Neural cell (in vitro differentiated cells): ENCODE data around the gene MLLT1. TPM values are rescaled to one million over a fixed set of nuclear protein-coding genes. Genes with fewer than 3 reads are reported as not detected.

Experiments used
- H2AFZ ChIP-seq: fragments of 200-600, 300-800 bp; sonication (generic), shearing (Covaris generic); 2 replicates; pipeline ENCODE4 v1.6.0; 2014; ENCODE audit warnings: low read depth, mild to moderate bottlenecking, antibody characterized with exemption, low read length, moderate library complexity
- H3F3A ChIP-seq: fragments of 200-600 bp; shearing (Covaris generic); 2 replicates; pipeline ENCODE4 v1.6.1; 2016; ENCODE audit warnings: mild to moderate bottlenecking, moderate library complexity, mixed read lengths, antibody characterized with exemption, low read length; ENCODE audit not compliant: insufficient read depth, poor library complexity, severe bottlenecking
- H3K27ac ChIP-seq: fragments of 200-600, 300-800 bp; sonication (generic), shearing (Covaris generic); 2 replicates; pipeline ENCODE4 v1.5.1; 2014; ENCODE audit warnings: mild to moderate bottlenecking, low read length, moderate library complexity
- H3K27me3 ChIP-seq: fragments of 300-800, 200-600 bp; sonication (generic), shearing (Covaris generic); 2 replicates; pipeline ENCODE4 v1.6.0; 2014; ENCODE audit warnings: mild to moderate bottlenecking, low read depth, low read length, moderate library complexity; ENCODE audit not compliant: insufficient read depth
- H3K36me3 ChIP-seq: fragments of 300-800, 200-600 bp; sonication (generic), shearing (Covaris generic); 2 replicates; pipeline ENCODE4 v1.5.1; 2014; ENCODE audit warnings: mild to moderate bottlenecking, antibody characterized with exemption, low read length, moderate library complexity; ENCODE audit not compliant: insufficient read depth
- H3K4me2 ChIP-seq: fragments of 300-800, 200-600 bp; sonication (generic), shearing (Covaris generic); 2 replicates; pipeline ENCODE4 v1.6.0; 2014; ENCODE audit warnings: mild to moderate bottlenecking, low read length
- H3K4me3 ChIP-seq: fragments of 300-800, 200-600 bp; sonication (generic), shearing (Covaris generic); 2 replicates; pipeline ENCODE4 v1.5.1; 2014; ENCODE audit warnings: mild to moderate bottlenecking, low read length, moderate library complexity
- H3K79me2 ChIP-seq: fragments of 200-600 bp; shearing (Covaris generic); replicated peaks from 2 replicates; pipeline ENCODE4 v1.6.0; 2014; ENCODE audit warnings: mild to moderate bottlenecking, low read length, moderate library complexity; ENCODE audit not compliant: insufficient read depth
- H3K9ac ChIP-seq: fragments of 300-800, 200-600 bp; sonication (generic), shearing (Covaris generic); 2 replicates; pipeline ENCODE4 v1.6.1; 2016; ENCODE audit warnings: mild to moderate bottlenecking, low read length, mixed read lengths
- H3K9me2 ChIP-seq: fragments of 200-600 bp; shearing (Covaris generic); 2 replicates; pipeline ENCODE4 v1.6.1; 2016; ENCODE audit warnings: mild to moderate bottlenecking, low read length, mixed read lengths; ENCODE audit not compliant: insufficient read depth
- H3K9me3 ChIP-seq: fragments of 200-600, 300-800 bp; sonication (generic), shearing (Covaris generic); 2 replicates; pipeline ENCODE4 v1.6.1; 2016; ENCODE audit warnings: mild to moderate bottlenecking, mixed run types, low read length, moderate library complexity, mixed read lengths
- H4K20me1 ChIP-seq: fragments of 200-600 bp; shearing (Covaris generic); 2 replicates; pipeline ENCODE4 v1.6.1; 2016; ENCODE audit warnings: mild to moderate bottlenecking, mixed run types; ENCODE audit not compliant: insufficient read depth
- EP300 ChIP-seq: fragments of 450-650 bp; conservative IDR thresholded peaks from 2 replicates; pipeline ENCODE4 v1.6.1; 2014; ENCODE audit warnings: antibody characterized with exemption, mild to moderate bottlenecking, moderate library complexity; ENCODE audit not compliant: poor library complexity, severe bottlenecking
- EZH2 ChIP-seq: fragments of 200-600, 300-800 bp; shearing (Covaris generic), sonication (generic); IDR thresholded peaks from 2 replicates; pipeline ENCODE4 v1.6.1; 2014; ENCODE audit warnings: antibody characterized with exemption, low read length, borderline replicate concordance, mild to moderate bottlenecking; ENCODE audit not compliant: insufficient read depth, poor library complexity, severe bottlenecking
- MXI1 ChIP-seq: fragments of 450-650 bp; conservative IDR thresholded peaks from 2 replicates; pipeline ENCODE4 v1.6.1; 2014; ENCODE audit warnings: antibody characterized with exemption, mild to moderate bottlenecking; ENCODE audit not compliant: poor library complexity, severe bottlenecking
- POLR2AphosphoS5 ChIP-seq: IDR thresholded peaks from 2 replicates; pipeline ENCODE4 v1.6.1; 2012
- RAD21 ChIP-seq: fragments of 450-650 bp; conservative IDR thresholded peaks from 2 replicates; pipeline ENCODE4 v1.6.1; 2014; ENCODE audit warnings: antibody characterized with exemption, mild to moderate bottlenecking, moderate library complexity
- SMC3 ChIP-seq: fragments of 450-650 bp; conservative IDR thresholded peaks from 2 replicates; pipeline ENCODE4 v1.6.1; 2014; ENCODE audit warnings: antibody characterized with exemption, mild to moderate bottlenecking, moderate library complexity; ENCODE audit not compliant: poor library complexity
- TAF1 ChIP-seq: IDR thresholded peaks from 2 replicates; pipeline ENCODE4 v1.6.1; 2012; ENCODE audit warnings: low read depth
- polyA plus RNA-seq: library from polyadenylated mRNA; depleted of rRNA; stranded (reverse); fragments of >200 nt; gene quantifications from 2 replicates; pipeline ENCODE4 v1.2.3, GENCODE V29; 2014
- TF ChIP-seq, protein P1 (sequence below): IDR thresholded peaks from 2 replicates; pipeline ENCODE4 v1.6.1; 2012; ENCODE audit warnings: borderline replicate concordance
- TF ChIP-seq, protein P2 (sequence below): fragments of 450-650 bp; IDR thresholded peaks from 2 replicates; pipeline ENCODE4 v1.5.1; 2014; ENCODE audit warnings: antibody characterized with exemption, mild to moderate bottlenecking, moderate library complexity; ENCODE audit not compliant: poor library complexity, severe bottlenecking

The MLLT1 gene
- polyA plus RNA-seq, 1 donor from 2014 or later = 34.0 TPM

DNA sequence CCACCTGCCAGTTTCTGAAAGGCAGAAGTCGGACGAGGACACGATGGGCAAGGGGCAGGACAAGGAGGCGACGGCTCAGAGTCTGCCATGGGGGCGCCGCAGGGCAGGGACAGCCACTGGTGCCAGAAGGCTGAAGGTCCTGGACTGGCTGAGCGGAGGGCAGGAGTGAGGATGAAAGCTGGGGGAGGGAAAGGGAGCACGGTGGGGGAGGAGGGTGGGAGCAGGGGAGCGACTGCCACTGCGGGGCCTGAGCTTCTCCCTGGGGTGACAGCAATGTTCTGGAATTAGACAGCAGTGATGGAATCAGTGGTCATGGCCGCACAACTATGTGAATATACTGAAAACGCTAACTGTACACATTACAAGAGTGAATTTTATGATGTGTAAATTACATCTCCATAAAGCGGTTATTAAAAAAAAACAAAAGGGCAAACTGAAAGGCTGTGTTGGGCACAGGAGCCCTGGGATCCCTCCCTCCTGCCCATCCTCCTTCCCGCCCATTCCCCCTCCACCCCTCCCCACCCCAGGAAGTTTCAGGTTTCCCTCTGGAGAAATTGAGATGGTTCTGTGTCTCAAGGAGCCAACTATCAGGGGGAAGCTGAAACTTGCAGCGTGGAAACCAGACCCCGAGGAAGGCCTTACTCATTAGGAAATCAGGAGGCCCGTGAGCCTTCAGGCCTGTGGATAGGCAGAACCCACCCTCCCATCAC is 15.9 kb downstream of the MLLT1 start:
- Histone ChIP-seq H3K27me3 (no peaks in the 10 kb centered on the region), H3K4me2 (no peak overlapping the region), H3K36me3 (peaks cover 7% of the 10 kb centered on the region), H3K9me3 (no peaks in the 10 kb centered on the region), H3K9ac (no peak overlapping the region), H3F3A (no peaks in the 10 kb centered on the region), H3K9me2 (no peaks in the 10 kb centered on the region), H2AFZ (no peak overlapping the region), H4K20me1 (no peaks in the 10 kb centered on the region), H3K4me3 (no peak overlapping the region), H3K27ac (no peak overlapping the region), H3K79me2 (peaks cover 13% of the 10 kb centered on the region)
- TF ChIP-seq, protein P1, sequence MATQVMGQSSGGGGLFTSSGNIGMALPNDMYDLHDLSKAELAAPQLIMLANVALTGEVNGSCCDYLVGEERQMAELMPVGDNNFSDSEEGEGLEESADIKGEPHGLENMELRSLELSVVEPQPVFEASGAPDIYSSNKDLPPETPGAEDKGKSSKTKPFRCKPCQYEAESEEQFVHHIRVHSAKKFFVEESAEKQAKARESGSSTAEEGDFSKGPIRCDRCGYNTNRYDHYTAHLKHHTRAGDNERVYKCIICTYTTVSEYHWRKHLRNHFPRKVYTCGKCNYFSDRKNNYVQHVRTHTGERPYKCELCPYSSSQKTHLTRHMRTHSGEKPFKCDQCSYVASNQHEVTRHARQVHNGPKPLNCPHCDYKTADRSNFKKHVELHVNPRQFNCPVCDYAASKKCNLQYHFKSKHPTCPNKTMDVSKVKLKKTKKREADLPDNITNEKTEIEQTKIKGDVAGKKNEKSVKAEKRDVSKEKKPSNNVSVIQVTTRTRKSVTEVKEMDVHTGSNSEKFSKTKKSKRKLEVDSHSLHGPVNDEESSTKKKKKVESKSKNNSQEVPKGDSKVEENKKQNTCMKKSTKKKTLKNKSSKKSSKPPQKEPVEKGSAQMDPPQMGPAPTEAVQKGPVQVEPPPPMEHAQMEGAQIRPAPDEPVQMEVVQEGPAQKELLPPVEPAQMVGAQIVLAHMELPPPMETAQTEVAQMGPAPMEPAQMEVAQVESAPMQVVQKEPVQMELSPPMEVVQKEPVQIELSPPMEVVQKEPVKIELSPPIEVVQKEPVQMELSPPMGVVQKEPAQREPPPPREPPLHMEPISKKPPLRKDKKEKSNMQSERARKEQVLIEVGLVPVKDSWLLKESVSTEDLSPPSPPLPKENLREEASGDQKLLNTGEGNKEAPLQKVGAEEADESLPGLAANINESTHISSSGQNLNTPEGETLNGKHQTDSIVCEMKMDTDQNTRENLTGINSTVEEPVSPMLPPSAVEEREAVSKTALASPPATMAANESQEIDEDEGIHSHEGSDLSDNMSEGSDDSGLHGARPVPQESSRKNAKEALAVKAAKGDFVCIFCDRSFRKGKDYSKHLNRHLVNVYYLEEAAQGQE = no peak
- TF ChIP-seq, protein P2, sequence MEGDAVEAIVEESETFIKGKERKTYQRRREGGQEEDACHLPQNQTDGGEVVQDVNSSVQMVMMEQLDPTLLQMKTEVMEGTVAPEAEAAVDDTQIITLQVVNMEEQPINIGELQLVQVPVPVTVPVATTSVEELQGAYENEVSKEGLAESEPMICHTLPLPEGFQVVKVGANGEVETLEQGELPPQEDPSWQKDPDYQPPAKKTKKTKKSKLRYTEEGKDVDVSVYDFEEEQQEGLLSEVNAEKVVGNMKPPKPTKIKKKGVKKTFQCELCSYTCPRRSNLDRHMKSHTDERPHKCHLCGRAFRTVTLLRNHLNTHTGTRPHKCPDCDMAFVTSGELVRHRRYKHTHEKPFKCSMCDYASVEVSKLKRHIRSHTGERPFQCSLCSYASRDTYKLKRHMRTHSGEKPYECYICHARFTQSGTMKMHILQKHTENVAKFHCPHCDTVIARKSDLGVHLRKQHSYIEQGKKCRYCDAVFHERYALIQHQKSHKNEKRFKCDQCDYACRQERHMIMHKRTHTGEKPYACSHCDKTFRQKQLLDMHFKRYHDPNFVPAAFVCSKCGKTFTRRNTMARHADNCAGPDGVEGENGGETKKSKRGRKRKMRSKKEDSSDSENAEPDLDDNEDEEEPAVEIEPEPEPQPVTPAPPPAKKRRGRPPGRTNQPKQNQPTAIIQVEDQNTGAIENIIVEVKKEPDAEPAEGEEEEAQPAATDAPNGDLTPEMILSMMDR = no peak

DNA sequence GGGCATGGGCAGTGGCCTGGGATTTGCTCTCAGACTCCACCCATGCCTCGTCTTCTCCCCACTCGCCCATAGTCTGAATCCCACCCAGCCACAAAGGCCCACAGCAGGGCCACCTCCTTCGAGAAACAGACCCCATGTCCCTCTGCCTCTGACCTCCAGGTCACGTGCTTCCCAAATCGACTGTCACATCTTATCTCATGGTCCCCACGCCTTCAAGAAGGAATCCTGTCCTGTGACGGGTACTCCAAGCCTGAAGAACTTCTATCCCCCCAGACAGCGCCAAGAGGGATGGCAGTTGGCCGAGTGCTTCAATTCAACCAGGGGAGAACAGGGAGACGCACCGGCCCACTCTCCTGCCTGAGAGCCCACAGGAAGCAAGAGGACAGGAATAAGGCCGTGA is 16.5 kb downstream of the MLLT1 start:
- H3K9me2 ChIP-seq = no peaks in the 10 kb centered on the region
- no peak overlapping the region for H3K27ac ChIP-seq
- H3F3A ChIP-seq = no peaks in the 10 kb centered on the region
- H2AFZ ChIP-seq = no peak overlapping the region
- no peak overlapping the region for H3K4me3 ChIP-seq
- H3K79me2 ChIP-seq = peaks cover 10% of the 10 kb centered on the region
- no peaks in the 10 kb centered on the region for H3K9me3 ChIP-seq
- TF ChIP-seq, protein P2 = no peak
- TF ChIP-seq POLR2AphosphoS5 (no peak), TAF1 (no peak), MXI1 (no peak), EP300 (no peak), EZH2 (no peak), SMC3 (no peak), RAD21 (no peak)
- TF ChIP-seq, protein P1 = no peak
- no peak overlapping the region for H3K4me2 ChIP-seq
- H3K9ac ChIP-seq = no peak overlapping the region
- H3K27me3 ChIP-seq = no peaks in the 10 kb centered on the region
- peaks cover 7% of the 10 kb centered on the region for H3K36me3 ChIP-seq
- no peaks in the 10 kb centered on the region for H4K20me1 ChIP-seq
